CD4-positive, alpha-beta T cell treated with Interleukin-21 for 1 hour (primary cell): Measurements from ENCODE around the gene ITGB3BP.

Source experiments
- DNase-seq: peaks from one replicate; pipeline ENCODE4 v3.0.0-alpha.2; 2020

Gene ITGB3BP

GRCh38 chr1:63413394-63413793, 109.6 kb downstream of the ITGB3BP start:
- no peak for DNase-seq

- DNase-seq: no peak
Measured at GRCh38 chr1:63411066-63411465, 112.0 kb downstream of the ITGB3BP start.

- DNase-seq: no peak
Measured at GRCh38 chr1:63408331-63408730, 114.7 kb downstream of the ITGB3BP start.

GRCh38 chr1:63407002-63407401, 116.0 kb downstream of the ITGB3BP start:
- DNase-seq: no peak

GRCh38 chr1:63405987-63406386, 117.0 kb downstream of the ITGB3BP start:
- no peak for DNase-seq

- DNase-seq: no peak
Measured at GRCh38 chr1:63405021-63405420, 118.0 kb downstream of the ITGB3BP start.

- DNase-seq: no peak
Measured at GRCh38 chr1:63403386-63403785, 119.6 kb downstream of the ITGB3BP start.

- no peak for DNase-seq
Measured at GRCh38 chr1:63401945-63402344, 121.1 kb downstream of the ITGB3BP start.
